ENCODE measurements around the gene SLC2A8.

Gene SLC2A8

DNA sequence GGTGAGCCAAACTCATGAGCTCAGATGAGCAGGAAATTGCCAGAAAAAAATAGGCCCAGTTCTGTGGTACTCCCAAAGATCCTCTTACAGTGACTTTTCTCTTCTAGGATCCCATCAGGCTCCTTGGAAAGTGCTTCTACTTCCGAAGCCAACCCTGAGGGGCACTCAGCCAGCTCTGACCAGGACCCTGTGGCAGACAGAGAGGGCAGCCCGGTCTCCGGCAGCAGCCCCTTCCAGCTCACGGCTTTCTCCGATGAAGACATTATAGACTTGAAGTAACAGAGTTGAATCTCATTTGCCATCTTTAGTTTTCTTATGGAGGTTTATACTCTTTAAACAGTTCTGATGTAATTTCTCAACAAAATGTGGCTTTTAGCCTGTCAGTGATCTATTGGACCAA lies 4.0 kb upstream of the SLC2A8 start:
- no peak for DNase-seq (ENCODE audit: low read depth)
- TF ChIP-seq, protein P1, sequence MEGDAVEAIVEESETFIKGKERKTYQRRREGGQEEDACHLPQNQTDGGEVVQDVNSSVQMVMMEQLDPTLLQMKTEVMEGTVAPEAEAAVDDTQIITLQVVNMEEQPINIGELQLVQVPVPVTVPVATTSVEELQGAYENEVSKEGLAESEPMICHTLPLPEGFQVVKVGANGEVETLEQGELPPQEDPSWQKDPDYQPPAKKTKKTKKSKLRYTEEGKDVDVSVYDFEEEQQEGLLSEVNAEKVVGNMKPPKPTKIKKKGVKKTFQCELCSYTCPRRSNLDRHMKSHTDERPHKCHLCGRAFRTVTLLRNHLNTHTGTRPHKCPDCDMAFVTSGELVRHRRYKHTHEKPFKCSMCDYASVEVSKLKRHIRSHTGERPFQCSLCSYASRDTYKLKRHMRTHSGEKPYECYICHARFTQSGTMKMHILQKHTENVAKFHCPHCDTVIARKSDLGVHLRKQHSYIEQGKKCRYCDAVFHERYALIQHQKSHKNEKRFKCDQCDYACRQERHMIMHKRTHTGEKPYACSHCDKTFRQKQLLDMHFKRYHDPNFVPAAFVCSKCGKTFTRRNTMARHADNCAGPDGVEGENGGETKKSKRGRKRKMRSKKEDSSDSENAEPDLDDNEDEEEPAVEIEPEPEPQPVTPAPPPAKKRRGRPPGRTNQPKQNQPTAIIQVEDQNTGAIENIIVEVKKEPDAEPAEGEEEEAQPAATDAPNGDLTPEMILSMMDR (IDR thresholded peaks at IDR 0.05; ENCODE audit: control insufficient read depth, extremely low read depth, insufficient read depth): no peak
- no peak overlapping the region for H3K4me3 ChIP-seq (ENCODE audit: low read depth, low read length)

DNA sequence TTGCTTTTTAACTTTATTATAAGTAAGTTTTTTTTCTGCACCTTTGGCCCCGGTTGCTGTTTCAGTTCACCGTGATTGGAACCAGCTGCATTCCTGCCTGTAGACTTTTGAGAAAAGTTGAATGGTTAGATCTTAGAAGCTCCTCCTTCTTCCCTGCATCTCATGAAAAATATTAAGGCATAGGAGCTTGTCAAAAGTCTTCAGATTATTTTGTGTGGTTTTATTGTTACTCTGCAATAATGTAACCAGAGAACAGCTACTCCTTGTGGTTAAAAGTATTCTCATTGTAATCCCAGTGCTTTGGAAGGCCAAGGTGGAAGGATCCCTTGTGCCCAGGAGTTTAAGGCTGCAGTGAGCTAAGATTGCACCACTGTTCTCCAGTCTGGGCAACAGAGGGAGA lies 3.3 kb upstream of the SLC2A8 start:
- TF ChIP-seq, protein P1 (IDR thresholded peaks at IDR 0.05; ENCODE audit: control insufficient read depth, extremely low read depth, insufficient read depth): no peak
- no peak for DNase-seq (ENCODE audit: low read depth)
- no peak overlapping the region for H3K4me3 ChIP-seq (ENCODE audit: low read depth, low read length)

DNA sequence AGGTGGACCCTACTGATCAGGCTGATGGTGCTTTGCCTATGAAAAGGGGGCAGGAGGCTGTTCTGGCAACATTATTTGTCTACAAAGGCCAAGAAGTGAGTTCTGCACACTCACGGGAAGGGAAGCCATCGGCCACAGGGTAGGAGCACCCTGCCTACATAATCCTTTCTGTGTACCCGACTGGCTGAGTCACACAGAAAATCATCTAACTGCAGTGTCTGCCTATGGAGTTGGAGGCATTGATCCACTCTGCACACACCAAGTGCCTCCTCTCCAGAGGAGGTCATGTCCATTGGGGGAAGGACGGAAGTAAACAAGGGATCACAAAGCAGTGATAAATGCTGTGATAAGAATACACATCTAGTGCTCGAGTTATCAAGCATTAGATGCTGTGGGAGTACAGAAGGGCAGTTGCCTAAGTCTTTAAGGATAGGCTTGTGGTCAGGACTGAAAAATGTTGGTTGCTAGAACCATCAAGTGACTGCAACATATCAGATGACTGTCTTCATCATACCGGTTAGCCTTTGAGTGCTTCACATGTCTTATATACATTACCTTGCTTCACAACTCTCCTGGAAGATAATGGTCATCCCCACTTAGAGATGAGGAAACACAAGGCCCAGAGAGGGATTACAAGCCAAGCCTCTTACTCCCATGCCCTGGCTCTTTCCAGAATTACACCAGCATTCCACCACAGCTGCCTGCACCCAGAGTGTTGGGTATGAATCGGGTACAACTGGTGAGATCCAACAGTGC lies 1.3 kb upstream of the SLC2A8 start:
- TF ChIP-seq, protein P1 (IDR thresholded peaks at IDR 0.05; ENCODE audit: control insufficient read depth, extremely low read depth, insufficient read depth): no peak
- peak overlapping the region; percentile 59 for H3K4me3 ChIP-seq (ENCODE audit: low read depth, low read length)
- DNase-seq (ENCODE audit: low read depth): no peak

DNA sequence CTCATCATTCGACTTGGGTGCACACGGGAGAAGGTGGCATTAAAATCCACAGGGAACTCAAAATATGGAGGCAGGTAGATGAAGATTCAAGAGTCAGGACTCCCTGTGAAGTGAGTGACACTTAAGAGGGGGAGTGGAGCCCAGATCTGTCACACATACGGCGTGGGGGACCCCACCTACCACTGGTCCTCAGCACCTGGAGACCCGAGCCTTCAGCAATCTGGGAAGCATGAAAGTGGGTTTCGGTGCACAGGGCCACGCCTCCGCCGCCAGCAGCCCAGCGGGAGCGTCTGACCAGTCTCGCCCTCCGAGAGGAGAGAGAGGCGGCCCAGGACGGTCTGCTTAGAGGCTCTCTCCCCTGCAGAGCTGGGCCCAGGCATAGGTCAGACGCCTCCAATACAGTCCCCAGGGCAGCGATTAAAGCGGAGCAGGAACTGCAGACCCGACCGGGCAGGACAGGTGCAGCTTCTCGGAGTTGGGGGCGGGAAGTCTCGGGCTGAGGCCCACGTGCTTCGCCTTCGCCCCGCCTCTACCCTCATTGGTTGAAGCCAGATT lies 639 bp upstream of the SLC2A8 start:
- H3K4me3 ChIP-seq (ENCODE audit: low read depth, low read length): peak overlapping the region; percentile 59
- no peak for DNase-seq (ENCODE audit: low read depth)
- TF ChIP-seq, protein P1 (IDR thresholded peaks at IDR 0.05; ENCODE audit: control insufficient read depth, extremely low read depth, insufficient read depth): no peak

DNA sequence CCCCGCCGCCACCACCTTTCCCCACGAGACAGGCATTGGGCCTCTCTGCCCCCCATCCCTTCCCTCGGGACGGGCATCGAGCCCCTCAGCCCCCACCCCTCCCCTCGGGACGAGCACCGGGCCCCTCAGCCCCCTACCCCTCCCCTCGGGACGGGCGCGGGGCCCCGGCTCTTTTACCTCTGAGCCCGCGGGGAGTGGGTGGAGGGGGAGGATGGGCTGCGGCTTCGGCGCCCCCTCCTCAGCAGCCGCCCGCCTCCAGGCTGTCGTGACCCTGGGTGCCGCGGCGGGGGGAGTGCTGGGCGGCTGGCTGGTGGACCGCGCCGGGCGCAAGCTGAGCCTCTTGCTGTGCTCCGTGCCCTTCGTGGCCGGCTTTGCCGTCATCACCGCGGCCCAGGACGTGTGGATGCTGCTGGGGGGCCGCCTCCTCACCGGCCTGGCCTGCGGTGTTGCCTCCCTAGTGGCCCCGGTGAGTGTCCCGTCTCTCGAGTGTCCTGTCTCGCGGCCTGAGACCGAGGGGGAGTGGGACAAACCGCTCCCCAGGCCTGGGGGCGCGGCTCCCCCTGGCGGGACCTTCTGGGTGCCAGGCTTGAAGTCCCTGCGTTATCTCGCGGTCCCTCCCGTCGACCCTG lies 791 bp downstream of the SLC2A8 start:
- H3K4me3 ChIP-seq (ENCODE audit: low read depth, low read length): peak overlapping the region; percentile 67
- TF ChIP-seq, protein P1 (IDR thresholded peaks at IDR 0.05; ENCODE audit: control insufficient read depth, extremely low read depth, insufficient read depth): peak; percentile 43
- no peak for DNase-seq (ENCODE audit: low read depth)

DNA sequence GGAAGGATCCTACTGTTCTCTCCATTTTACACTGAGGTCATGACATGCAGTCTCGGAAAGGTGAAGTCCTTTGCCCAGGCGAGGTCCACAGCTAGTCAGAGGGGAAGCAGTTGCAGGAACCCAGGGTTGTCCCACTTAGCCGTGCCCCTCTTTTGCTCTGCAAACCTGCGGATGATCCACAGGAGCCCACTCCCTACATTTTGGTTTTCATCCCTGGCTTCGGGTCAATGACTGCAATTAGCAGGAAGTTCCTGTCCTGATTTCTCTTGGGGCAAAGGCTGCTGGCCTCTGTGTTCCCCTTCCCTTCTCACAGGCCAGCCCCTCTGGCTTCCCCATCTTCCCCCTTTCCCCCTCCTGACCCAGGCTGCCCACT lies 1.3 kb downstream of the SLC2A8 start:
- H3K4me3 ChIP-seq (ENCODE audit: low read depth, low read length): peak overlapping the region; percentile 67
- TF ChIP-seq, protein P1 (IDR thresholded peaks at IDR 0.05; ENCODE audit: control insufficient read depth, extremely low read depth, insufficient read depth): no peak
- no peak for DNase-seq (ENCODE audit: low read depth)

Data from LNCaP clone FGC (cell line).